EH (cell line): ENCODE results near the gene ADD2.
A peak's percentile ranks its signal among the peaks of the same experiment; 100 is the strongest.
"Not testable (repeated sequence)": the region's sequence is repeated elsewhere in the genome, so short reads cannot be mapped to it uniquely, and the experiment has no call there.

Source experiments
- DNase-seq: peaks from one replicate; pipeline ENCODE4 v3.0.0-alpha.2; 2015; ENCODE audit warnings: low read depth

Gene ADD2

GRCh38 chr2:70767699-70768589 is at the start of gene ADD2:
Gene ADD2 (minus strand): TSS chr2:70768200. CDS start chr2:70706408, 61,792 bp downstream.
- DNase-seq, result peak; percentile 21

GRCh38 chr2:70817284-70817954 is 49.4 kb upstream of the ADD2 start:
- DNase-seq, result no peak

- no peak for DNase-seq
These were observed 48.7 kb upstream of the ADD2 start for GRCh38 chr2:70816726-70817125.

GRCh38 chr2:70808983-70809958 is 41.3 kb upstream of the ADD2 start:
- DNase-seq, result no peak

DNA sequence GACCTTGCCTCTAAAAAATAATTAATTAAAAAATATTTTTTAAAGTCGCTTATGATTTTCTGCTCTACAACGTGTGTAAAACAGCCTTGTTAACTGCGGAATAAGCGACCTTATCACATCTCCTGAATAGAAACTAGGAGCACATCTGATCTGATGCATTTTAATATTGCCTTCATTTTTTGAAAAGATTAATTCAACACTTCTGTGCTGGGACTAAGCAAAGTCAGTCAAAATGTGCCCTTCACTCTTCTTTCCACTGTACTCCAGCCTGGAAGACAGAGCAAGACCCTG is 39.8 kb upstream of the ADD2 start:
- DNase-seq, result no peak

GRCh38 chr2:70807102-70807827 is 39.3 kb upstream of the ADD2 start:
- DNase-seq, result no peak

GRCh38 chr2:70806620-70807019 is 38.6 kb upstream of the ADD2 start:
- no peak for DNase-seq

DNA sequence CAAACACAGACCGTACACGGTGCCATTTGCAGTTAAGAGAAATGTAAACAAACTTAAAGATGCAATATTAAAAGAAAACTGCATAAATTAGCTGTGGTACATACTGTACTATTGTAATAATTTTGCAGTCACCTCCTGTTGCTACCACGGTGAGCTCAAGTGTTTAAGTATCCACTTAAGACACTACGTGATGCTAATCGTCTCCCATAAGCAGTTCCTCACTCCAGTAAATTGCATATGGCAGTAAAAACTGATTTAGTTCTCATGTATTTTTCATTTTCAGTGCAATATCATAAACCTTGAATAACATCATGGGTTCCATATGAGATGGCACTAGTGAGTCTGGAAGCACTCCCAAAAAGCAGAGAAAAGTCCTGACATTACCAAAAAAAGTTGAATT is 38.0 kb upstream of the ADD2 start:
- no peak for DNase-seq

DNA sequence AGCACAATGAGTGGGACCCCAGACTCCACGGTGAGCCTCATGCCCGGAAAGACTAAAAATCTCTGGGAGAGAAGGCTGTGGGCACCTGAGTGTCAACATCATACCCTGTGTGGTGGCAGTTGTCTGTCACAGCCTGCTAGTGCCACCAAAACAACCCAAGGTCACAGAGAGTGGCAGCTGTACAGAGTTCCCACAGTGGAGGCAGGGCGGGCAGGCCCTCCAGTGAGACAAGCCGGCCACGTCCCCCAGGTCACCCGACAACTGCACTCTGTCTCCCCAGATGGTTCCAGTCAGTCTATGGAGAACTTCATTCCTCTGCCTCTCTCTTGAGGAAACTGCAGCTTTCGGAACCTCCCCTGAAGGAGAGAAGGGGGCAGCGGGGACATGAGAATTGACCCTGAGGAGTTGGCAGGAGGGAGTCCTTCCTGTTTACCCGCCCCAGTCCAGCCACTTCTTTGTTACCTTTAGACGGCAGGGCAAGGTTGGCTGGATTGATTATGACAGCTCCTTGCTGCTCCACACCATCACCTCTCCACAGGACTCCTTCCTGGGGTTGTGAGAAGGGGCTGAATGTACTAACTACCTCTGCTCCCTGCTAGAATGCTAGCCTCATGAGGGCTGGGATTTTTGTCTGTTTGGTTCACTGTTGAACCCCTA is 33.7 kb upstream of the ADD2 start:
- DNase-seq, result no peak

- DNase-seq, result no peak
These were observed 31.7 kb upstream of the ADD2 start for GRCh38 chr2:70799706-70800105.

GRCh38 chr2:70797996-70798395 is 30.0 kb upstream of the ADD2 start:
- DNase-seq, result not testable (repeated sequence)

GRCh38 chr2:70797506-70797905 is 29.5 kb upstream of the ADD2 start:
- DNase-seq, result no peak

DNA sequence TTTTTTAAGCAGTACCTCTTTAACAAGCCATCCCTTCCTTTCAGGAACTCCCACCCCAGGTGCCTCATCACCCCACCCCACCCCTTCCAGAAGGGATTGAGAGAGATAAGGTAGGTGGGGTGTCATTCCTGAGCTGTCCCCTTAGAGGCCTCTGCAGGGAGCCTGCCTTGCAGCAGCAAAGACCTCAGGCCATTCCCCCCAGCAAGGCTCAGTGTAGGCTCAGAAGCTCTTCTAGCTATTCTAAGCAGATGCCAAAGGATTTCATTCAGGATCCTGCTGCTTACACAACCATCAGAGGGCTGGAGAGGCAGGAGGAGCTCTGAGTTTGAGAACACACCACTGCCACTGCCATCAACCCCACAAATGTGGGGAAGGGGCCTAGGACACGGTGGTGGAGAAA is 28.3 kb upstream of the ADD2 start:
- no peak for DNase-seq

GRCh38 chr2:70795164-70795995 is 27.4 kb upstream of the ADD2 start:
- no peak for DNase-seq

DNA sequence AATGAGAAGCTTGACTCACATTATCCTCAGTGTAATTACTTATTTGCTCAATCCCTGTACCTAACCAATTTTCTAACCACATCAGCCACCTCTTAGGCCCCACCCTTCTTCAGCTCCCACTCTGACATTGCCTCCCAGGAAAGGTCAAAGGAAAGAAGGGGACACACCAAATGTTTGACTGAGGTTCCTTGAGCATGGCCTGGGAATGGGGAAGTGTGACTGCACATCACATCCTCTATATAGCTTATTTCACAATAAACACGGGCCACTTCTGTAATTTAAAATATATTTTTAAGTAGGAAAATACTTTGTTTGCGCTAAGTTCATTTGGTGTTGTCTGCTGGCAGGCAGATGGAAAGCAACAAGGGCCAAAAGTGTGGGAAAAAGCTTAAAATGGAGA is 25.4 kb upstream of the ADD2 start:
- DNase-seq, result no peak

GRCh38 chr2:70790136-70790828 is 22.3 kb upstream of the ADD2 start, which contains the start of gene FIGLA:
Gene FIGLA (minus strand): TSS chr2:70790643. CDS start chr2:70790638, 5 bp downstream.
- DNase-seq, result no peak

GRCh38 chr2:70789304-70790135 is 21.5 kb upstream of the ADD2 start:
- DNase-seq, result peak; percentile 59

DNA sequence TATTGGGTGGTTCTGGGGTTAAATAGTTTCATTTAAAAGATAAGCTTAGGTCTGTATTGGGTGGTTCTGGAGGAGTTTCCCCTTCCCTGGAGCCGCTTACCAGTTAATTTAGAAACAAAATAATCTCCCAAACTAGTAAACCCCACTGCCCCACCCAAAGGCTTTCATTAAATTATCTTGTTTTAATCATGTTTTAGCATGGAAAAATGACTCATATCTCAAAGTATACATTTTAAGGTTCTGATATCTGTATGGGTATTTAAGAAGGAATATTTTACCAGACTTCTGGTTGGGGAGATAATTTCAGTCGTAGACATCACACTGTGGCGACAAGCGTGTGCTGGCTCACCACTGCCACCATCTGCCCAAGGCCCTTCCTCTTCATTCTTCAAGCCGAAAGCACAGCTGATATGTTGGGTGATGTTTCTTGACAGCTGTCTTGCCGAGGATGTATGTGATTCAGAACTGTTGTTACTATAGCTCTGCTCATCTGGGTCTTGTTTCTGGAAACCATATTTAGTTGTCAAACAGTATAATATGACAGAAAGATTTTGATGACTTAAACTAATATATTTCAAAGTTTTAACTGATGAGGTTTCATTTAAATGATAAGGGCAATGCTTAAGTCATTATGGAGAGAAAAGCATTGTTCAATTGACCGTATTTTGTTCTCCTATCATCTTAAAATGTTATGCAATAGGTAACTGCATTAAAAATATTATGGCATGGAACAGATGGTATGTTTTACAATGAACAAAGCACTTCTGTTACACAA is 17.3 kb upstream of the ADD2 start:
- DNase-seq, result peak; percentile 48
